Measurements from ENCODE around the gene PUS3. TPM values are rescaled to one million over a fixed set of nuclear protein-coding genes. Genes with fewer than 3 reads are reported as not detected.

PUS3 gene
- polyA plus RNA-seq, 1 experiment = 13.2 TPM

- POLR2A ChIA-PET = no interaction called here
- Histone ChIP-seq H3K27ac (ENCODE audit: low read depth, low read length) (no peak overlapping the region), H3K9me3 (ENCODE audit: control insufficient read depth, insufficient read depth, low read length) (no peaks in the 10 kb centered on the region), H3K4me3 (ENCODE audit: low read depth, low read length) (no peak overlapping the region), H3K27me3 (ENCODE audit: control insufficient read depth, insufficient read depth, low read length) (peaks cover 22% of the 10 kb centered on the region)
- no peak for TF ChIP-seq CTCF (IDR thresholded peaks at IDR 0.05; ENCODE audit: low read depth, low read length)
- CTCF ChIA-PET = interaction anchor here (0.6 to 3.4 kb wide), 4 partner anchors 20 to 354 kb away, joined by 3 to 42 read pairs (median 6); no protein-coding TSS in a partner anchor
- no peak for DNase-seq (ENCODE audit: low read depth, low spot score)
Measured at GRCh38 chr11:125943661-125944349, 40.8 kb upstream of the PUS3 start.

GRCh38 chr11:125942771-125943428 is 39.9 kb upstream of the PUS3 start:
- Histone ChIP-seq H3K9me3 (ENCODE audit: control insufficient read depth, insufficient read depth, low read length) (no peaks in the 10 kb centered on the region), H3K4me3 (ENCODE audit: low read depth, low read length) (no peak overlapping the region), H3K27me3 (ENCODE audit: control insufficient read depth, insufficient read depth, low read length) (peaks cover 22% of the 10 kb centered on the region), H3K27ac (ENCODE audit: low read depth, low read length) (no peak overlapping the region)
- POLR2A ChIA-PET = no interaction called here
- no peak for TF ChIP-seq CTCF (IDR thresholded peaks at IDR 0.05; ENCODE audit: low read depth, low read length)
- no peak for DNase-seq (ENCODE audit: low read depth, low spot score)
- CTCF ChIA-PET = interaction anchor here (0.6 to 3.4 kb wide), 6 partner anchors 15 to 353 kb away, joined by 3 to 42 read pairs (median 8); no protein-coding TSS in a partner anchor

GRCh38 chr11:125941619-125942611 is 38.9 kb upstream of the PUS3 start:
- no peak for DNase-seq (ENCODE audit: low read depth, low spot score)
- ChIA-PET POLR2A (no interaction called here), CTCF (interaction anchor here (0.7 to 3.4 kb wide), 8 partner anchors 10 to 256 kb away, joined by 3 to 42 read pairs (median 6); no protein-coding TSS in a partner anchor)
- Histone ChIP-seq H3K4me3 (ENCODE audit: low read depth, low read length) (no peak overlapping the region), H3K27me3 (ENCODE audit: control insufficient read depth, insufficient read depth, low read length) (peaks cover 22% of the 10 kb centered on the region), H3K9me3 (ENCODE audit: control insufficient read depth, insufficient read depth, low read length) (no peaks in the 10 kb centered on the region), H3K27ac (ENCODE audit: low read depth, low read length) (no peak overlapping the region)
- peak; percentile 67 for TF ChIP-seq CTCF (IDR thresholded peaks at IDR 0.05; ENCODE audit: low read depth, low read length)

GRCh38 chr11:125941267-125941618 is 38.2 kb upstream of the PUS3 start:
- ChIA-PET CTCF (interaction anchor here (0.7 to 3.4 kb wide), 5 partner anchors 9 to 252 kb away, joined by 3 to 42 read pairs (median 3); no protein-coding TSS in a partner anchor), POLR2A (no interaction called here)
- Histone ChIP-seq H3K9me3 (ENCODE audit: control insufficient read depth, insufficient read depth, low read length) (no peaks in the 10 kb centered on the region), H3K27me3 (ENCODE audit: control insufficient read depth, insufficient read depth, low read length) (peaks cover 24% of the 10 kb centered on the region), H3K27ac (ENCODE audit: low read depth, low read length) (no peak overlapping the region), H3K4me3 (ENCODE audit: low read depth, low read length) (no peak overlapping the region)
- no peak for DNase-seq (ENCODE audit: low read depth, low spot score)
- no peak for TF ChIP-seq CTCF (IDR thresholded peaks at IDR 0.05; ENCODE audit: low read depth, low read length)

Measured in AG04450 (cell line).